K562 (cell line): Measurements from ENCODE around the gene FRMD5. TPM values are rescaled to one million over a fixed set of nuclear protein-coding genes. Genes with fewer than 3 reads are reported as not detected.
A peak's percentile ranks its signal among the peaks of the same experiment; 100 is the strongest.

Experiments
- ATAC-seq: fragments of 200-7000 bp; cut with Tn5 transposase; 3 replicates; pipeline ENCODE4 v1.9.1; 2020; ENCODE audit warnings: moderate library complexity
- BruUV-seq: library from RNA; stranded (reverse); fragments of 400-500 nt; replicated peaks from 2 replicates; lab custom pipeline; 2021; lab: Mats Ljungman, UMichigan
- CTCF ChIA-PET: fragments of 300-600 bp; formaldehyde crosslinking; extraction: SDS; loops from one replicate; lab custom pipeline; 2021; ENCODE audit warnings: low intra/inter-chr PET ratio; lab: Yijun Ruan, JAX
- POLR2A ChIA-PET: fragments of 300-600, 350-650 bp; sonication (Branson Sonifier 250); formaldehyde crosslinking; extraction: SDS; loops from one replicate; lab custom pipeline; 2021; ENCODE audit warnings: antibody characterized with exemption, inconsistent platforms; lab: Yijun Ruan, JAX
- DNase-seq, 4 experiments: peaks; one replicate each; pipeline versions ENCODE4 v3.0.0 to v3.0.0-alpha.2; 2011 to 2018; ENCODE audit warnings: low spot score in 3 of 4, mixed read lengths in 3 of 4; ENCODE audit errors: extremely low read depth in 1 of 4
- FAIRE-seq: peaks from 2 replicates; lab custom pipeline; 2011; peaks lifted over from hg19 to GRCh38; lab: Jason Lieb, UNC
- H2AFZ ChIP-seq: 2 replicates; pipeline ENCODE4 v1.6.0; 2011; ENCODE audit warnings: low read depth, low read length, control low read depth, inconsistent platforms
- H3K27ac ChIP-seq: fragments of 200-600 bp; 3 replicates; pipeline ENCODE4 v1.8.0; 2011; ENCODE audit warnings: low read depth, mild to moderate bottlenecking, control low read depth, inconsistent platforms, low read length, moderate library complexity, mixed read lengths; ENCODE audit errors: extremely low read depth
- H3K27me3 ChIP-seq, 2 experiments: fragments of 300-600 bp in 1 of 2; 2 replicates in 1 of 2; 3 replicates in 1 of 2; pipeline versions ENCODE4 v1.6.0 to v1.8.0; 2011; ENCODE audit warnings: inconsistent platforms in 2 of 2, low read length in 2 of 2, mild to moderate bottlenecking in 1 of 2, mixed read lengths in 1 of 2, moderate library complexity in 1 of 2; ENCODE audit not compliant: control insufficient read depth in 2 of 2, insufficient read depth in 2 of 2
- H3K36me3 ChIP-seq: fragments of 300-600 bp; 3 replicates; pipeline ENCODE4 v1.8.0; 2011; ENCODE audit warnings: mild to moderate bottlenecking, low read length, inconsistent platforms; ENCODE audit not compliant: control insufficient read depth, insufficient read depth
- H3K4me1 ChIP-seq, 2 experiments: fragments of 200-600 bp in 1 of 2; replicated peaks in 1 of 2; 2 replicates in 1 of 2; 3 replicates in 1 of 2; pipeline versions ENCODE4 v1.5.1 to v1.8.0; 2011; ENCODE audit warnings: inconsistent platforms in 2 of 2, low read length in 2 of 2, mild to moderate bottlenecking in 1 of 2, mixed read lengths in 1 of 2, moderate library complexity in 1 of 2; ENCODE audit not compliant: control insufficient read depth in 2 of 2, insufficient read depth in 2 of 2
- H3K4me2 ChIP-seq: 2 replicates; pipeline ENCODE4 v1.6.1; 2011; ENCODE audit warnings: low read length, control low read depth, inconsistent platforms, mixed read lengths; ENCODE audit not compliant: insufficient read depth
- H3K4me3 ChIP-seq: fragments of 200-600 bp; sonication (generic), shearing (Covaris generic); 2 replicates; pipeline ENCODE4 v1.5.1; 2016; ENCODE audit warnings: control low read depth, inconsistent platforms
- H3K79me2 ChIP-seq: fragments of 200-600 bp; 3 replicates; pipeline ENCODE4 v1.8.0; 2011; ENCODE audit warnings: low read length, inconsistent platforms; ENCODE audit not compliant: control insufficient read depth, insufficient read depth
- H3K9ac ChIP-seq, 2 experiments: 2 replicates each; pipeline versions ENCODE4 v1.6.0 to v1.6.1; 2011; ENCODE audit warnings: low read depth in 2 of 2, low read length in 2 of 2, control low read depth in 1 of 2, inconsistent platforms in 1 of 2, mild to moderate bottlenecking in 1 of 2, mixed read lengths in 1 of 2; ENCODE audit not compliant: insufficient read depth in 1 of 2
- H3K9me1 ChIP-seq: one replicate; pipeline ENCODE4 v1.6.0; 2011; ENCODE audit warnings: inconsistent platforms, mild to moderate bottlenecking, low read length, moderate library complexity; ENCODE audit not compliant: control insufficient read depth, insufficient read depth
- H3K9me3 ChIP-seq: replicated peaks from 2 replicates; pipeline ENCODE4 v1.5.1; 2011; ENCODE audit warnings: low read depth, low read length, inconsistent platforms; ENCODE audit not compliant: control insufficient read depth, insufficient read depth
- H4K20me1 ChIP-seq: replicated peaks from 2 replicates; pipeline ENCODE4 v1.6.1; 2011; ENCODE audit warnings: low read length, inconsistent platforms, mixed read lengths; ENCODE audit not compliant: control insufficient read depth, insufficient read depth
- CC2D1A ChIP-seq: fragments of 450-650 bp; IDR thresholded peaks from 2 replicates; pipeline ENCODE4 v1.6.1; 2017; ENCODE audit warnings: mild to moderate bottlenecking
- CEBPB ChIP-seq: fragments of 450-650 bp; IDR thresholded peaks from 2 replicates; pipeline ENCODE4 v1.6.1; 2016; ENCODE audit warnings: missing genetic modification characterization, missing compliant biosample characterization
- CHD4 ChIP-seq: fragments of 200-600 bp; sonication (generic); IDR thresholded peaks from 3 replicates; pipeline ENCODE4 v1.6.1; 2012; ENCODE audit warnings: low read depth, mild to moderate bottlenecking, mixed read lengths, low read length, inconsistent platforms; ENCODE audit not compliant: insufficient read depth, insufficient replicate concordance, poor library complexity, severe bottlenecking
- EP400 ChIP-seq: fragments of 450-650 bp; IDR thresholded peaks from 2 replicates; pipeline ENCODE4 v1.6.1; 2017; ENCODE audit warnings: antibody characterized with exemption, mild to moderate bottlenecking, moderate library complexity
- MTF1 ChIP-seq: fragments of 250-450 bp; sonication (Bioruptor Pico); IDR thresholded peaks from 2 replicates; pipeline ENCODE4 v1.9.0; 2021; ENCODE audit warnings: moderate library complexity, mild to moderate bottlenecking, inconsistent platforms, borderline replicate concordance
- NR4A1 ChIP-seq, 2 experiments: fragments of 250-450 bp in 1 of 2; fragments of 450-650 bp in 1 of 2; sonication (Bioruptor Pico) in 1 of 2; IDR thresholded peaks; 2 replicates each; pipeline versions ENCODE4 v1.4.0 to v1.6.1; 2016 to 2020; ENCODE audit warnings: mild to moderate bottlenecking in 2 of 2, missing compliant biosample characterization in 1 of 2, missing genetic modification characterization in 1 of 2, moderate library complexity in 1 of 2
- PHTF2 ChIP-seq: fragments of 250-450 bp; sonication (Bioruptor Pico); IDR thresholded peaks from 2 replicates; pipeline ENCODE4 v1.5.0; 2021; ENCODE audit warnings: mild to moderate bottlenecking
- POLR2B ChIP-seq: fragments of 450-650 bp; IDR thresholded peaks from 2 replicates; pipeline ENCODE4 v1.6.1; 2018; ENCODE audit warnings: low read depth; ENCODE audit not compliant: partially characterized antibody
- PTBP1 ChIP-seq: fragments of 200-400 bp; formaldehyde crosslinking; IDR thresholded peaks from 2 replicates; pipeline ENCODE4 v1.6.1; 2017; ENCODE audit warnings: low read depth, low read length
- RBM15 ChIP-seq: fragments of 200-400 bp; formaldehyde crosslinking; IDR thresholded peaks from 2 replicates; pipeline ENCODE4 v1.6.1; 2018; ENCODE audit warnings: mild to moderate bottlenecking, low read length, moderate library complexity; ENCODE audit not compliant: insufficient read depth
- SRF ChIP-seq, 2 experiments: fragments of 250-450, 450-650 bp in 1 of 2; sonication (Bioruptor Pico) in 1 of 2; sonication (generic) in 1 of 2; formaldehyde crosslinking; IDR thresholded peaks; 2 replicates each; pipeline versions ENCODE4 v1.5.0 to v1.5.1; 2020 to 2022; ENCODE audit warnings: mild to moderate bottlenecking in 1 of 2, missing genetic modification reagents in 1 of 2
- TRIM24 ChIP-seq, 2 experiments: fragments of 450-650 bp; IDR thresholded peaks; 2 replicates each; pipeline ENCODE4 v1.6.1; 2016
- ZC3H4 ChIP-seq: sonication (generic); formaldehyde crosslinking; IDR thresholded peaks from 2 replicates; pipeline ENCODE4 v1.9.0; 2021; ENCODE audit warnings: missing genetic modification reagents, borderline replicate concordance
- ZKSCAN8 ChIP-seq: fragments of 200-800 bp; sonication (Bioruptor generic); IDR thresholded peaks from 2 replicates; pipeline ENCODE4 v1.6.1; 2016; ENCODE audit warnings: missing genetic modification characterization, missing compliant biosample characterization
- ZNF146 ChIP-seq: IDR thresholded peaks from one replicate; pipeline ENCODE4 v1.6.1; 2018; ENCODE audit warnings: missing compliant biosample characterization; ENCODE audit not compliant: unreplicated experiment
- WGBS: fragments of 100-300 bp; shearing (Covaris generic); methylation state at CpG from one replicate; pipeline ENCODE4 v1.1.6; 2016; ENCODE audit warnings: low coverage, mixed read lengths; ENCODE audit not compliant: insufficient coverage; ENCODE audit errors: missing lambda C conversion rate; 5-methylcytosine and 5-hydroxymethylcytosine counted together
- in situ Hi-C: fragments of 300-500 bp; cut with MboI; formaldehyde crosslinking; loops from 4 replicates; pipeline ENCODE4 v1.15.0; 2018; ENCODE audit warnings: inconsistent platforms, mixed read lengths
- intact Hi-C: fragments of 100-400 bp; cut with micrococcal nuclease; formaldehyde crosslinking; loops from 2 replicates; pipeline ENCODE4 v1.14.2; 2022
- polyA plus RNA-seq, 8 experiments: library from polyadenylated mRNA; depleted of rRNA in 4 of 8; stranded (reverse) in 5 of 8; unstranded in 3 of 8; fragments of >200 nt; fragmentation: Nextera tagmentation in 2 of 8; fragmentation: Illumina TruSeq in 1 of 8; extraction: Ambion mirVana in 2 of 8; extraction: Trizol in 1 of 8; gene quantifications; 2 replicates each; pipeline versions ENCODE4 v1.2.1 to v1.2.3, GENCODE V29; 2011 to 2014; ENCODE audit warnings: inconsistent platforms in 1 of 8, missing spikeins in 1 of 8
- total RNA-seq, 7 experiments: library from RNA; depleted of rRNA in 6 of 7; stranded (reverse); fragments of >200 nt in 6 of 7; fragmentation: Illumina TruSeq in 2 of 7; extraction: Trizol in 2 of 7; gene quantifications; 2 replicates each; pipeline versions ENCODE4 v1.2.1 to v1.2.3, GENCODE V29; 2011 to 2021; ENCODE audit warnings: low replicate concordance in 1 of 7
- TF ChIP-seq, protein P1 (sequence below): sonication (generic); formaldehyde crosslinking; IDR thresholded peaks from 2 replicates; pipeline ENCODE4 v1.8.0; 2022; ENCODE audit warnings: mild to moderate bottlenecking, missing genetic modification reagents

The FRMD5 gene
- total and polyA plus RNA-seq, 9 of the 15 experiments (the other 6 are each of a cell fraction or from before 2014, with no cell fraction given): 0.13 to 0.38 TPM; not detected in 7

- CTCF ChIA-PET: no interaction called here
- Histone ChIP-seq H3K9ac (no peak overlapping the region), H3K4me1 (no peaks in the 10 kb centered on the region), H3K27ac (no peak overlapping the region), H4K20me1 (0 out of 2 replicates have a peak, but pooled peaks cover 3% of the 10 kb centered on the region), H3K9me1 (no peaks in the 10 kb centered on the region), H3K27me3 (peaks cover 28 to 48% of the 10 kb centered on the region in 2 experiments), H3K4me2 (no peak overlapping the region), H3K36me3 (no peaks in the 10 kb centered on the region), H2AFZ (no peak overlapping the region), H3K4me3 (no peak overlapping the region), H3K79me2 (no peaks in the 10 kb centered on the region), H3K9me3 (no peaks in the 10 kb centered on the region)
- FAIRE-seq (no peak), ATAC-seq (no peak), DNase-seq (no peak)
- no TSS peak for BruUV-seq
- POLR2A ChIA-PET: interaction anchor here (0.7 kb wide), 1 partner anchor 16 kb away, joined by 3 read pairs; no protein-coding TSS in a partner anchor
- WGBS: 1% methylated on average over 4 of the region's 4 CpGs
- TF ChIP-seq CEBPB (tag): 0 out of 2 replicates have a peak, but pooled peaks have one; percentile 10
- no peak for TF ChIP-seq ZNF146
- no peak for TF ChIP-seq ZC3H4
- in situ Hi-C loops: no loop called here
- intact Hi-C loops: no loop called here
These were observed 273.1 kb downstream of the FRMD5 start for GRCh38 chr15:43922021-43922420.

GRCh38 chr15:43920815-43921214, 274.3 kb downstream of the FRMD5 start:
- Histone ChIP-seq H3K27ac (no peak overlapping the region), H3K4me2 (no peak overlapping the region), H3K9ac (no peak overlapping the region), H2AFZ (no peak overlapping the region), H3K9me1 (no peaks in the 10 kb centered on the region), H3K79me2 (no peaks in the 10 kb centered on the region), H4K20me1 (0 out of 2 replicates have a peak, but pooled peaks cover 3% of the 10 kb centered on the region), H3K9me3 (no peaks in the 10 kb centered on the region), H3K4me1 (no peaks in the 10 kb centered on the region), H3K4me3 (no peak overlapping the region), H3K27me3 (peaks cover 30 to 54% of the 10 kb centered on the region in 2 experiments), H3K36me3 (no peaks in the 10 kb centered on the region)
- intact Hi-C loops (no loop called here), in situ Hi-C loops (no loop called here)
- DNase-seq: no peak
- 0% methylated on average over 6 of the region's 6 CpGs for WGBS
- POLR2A ChIA-PET: no interaction called here
- no peak for ATAC-seq
- CTCF ChIA-PET: no interaction called here
- no peak for FAIRE-seq
- BruUV-seq: no TSS peak
- TF ChIP-seq RBM15 (no peak), POLR2B (no peak), MTF1 (CRISPR knock-in tag) (no peak), CC2D1A (no peak), NR4A1 (CRISPR knock-in tag; IDR thresholded peaks at IDR 0.05) (no peak), NR4A1 (tag; IDR thresholded peaks at IDR 0.05) (no peak), PTBP1 (no peak), EP400 (no peak), ZKSCAN8 (no peak), TRIM24 (IDR thresholded peaks at IDR 0.05) (no peak), CHD4 (no peak), SRF (CRISPR knock-in tag; IDR thresholded peaks at IDR 0.05) (no peak), PHTF2 (CRISPR knock-in tag) (no peak)
- TF ChIP-seq, protein P1, sequence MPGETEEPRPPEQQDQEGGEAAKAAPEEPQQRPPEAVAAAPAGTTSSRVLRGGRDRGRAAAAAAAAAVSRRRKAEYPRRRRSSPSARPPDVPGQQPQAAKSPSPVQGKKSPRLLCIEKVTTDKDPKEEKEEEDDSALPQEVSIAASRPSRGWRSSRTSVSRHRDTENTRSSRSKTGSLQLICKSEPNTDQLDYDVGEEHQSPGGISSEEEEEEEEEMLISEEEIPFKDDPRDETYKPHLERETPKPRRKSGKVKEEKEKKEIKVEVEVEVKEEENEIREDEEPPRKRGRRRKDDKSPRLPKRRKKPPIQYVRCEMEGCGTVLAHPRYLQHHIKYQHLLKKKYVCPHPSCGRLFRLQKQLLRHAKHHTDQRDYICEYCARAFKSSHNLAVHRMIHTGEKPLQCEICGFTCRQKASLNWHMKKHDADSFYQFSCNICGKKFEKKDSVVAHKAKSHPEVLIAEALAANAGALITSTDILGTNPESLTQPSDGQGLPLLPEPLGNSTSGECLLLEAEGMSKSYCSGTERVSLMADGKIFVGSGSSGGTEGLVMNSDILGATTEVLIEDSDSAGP (CRISPR knock-in tag): no peak
